Fibroblast of lung (primary cell): ENCODE measurements around the gene ZSWIM5.

ENCODE experiments used
- EZH2 ChIP-seq: IDR thresholded peaks from 2 replicates; pipeline ENCODE4 v1.5.1; 2012; ENCODE audit warnings: low read length, control low read depth, mild to moderate bottlenecking; ENCODE audit errors: missing control alignments
- TF ChIP-seq, protein P1 (sequence below), 2 donors: IDR thresholded peaks in 1 of 2; conservative IDR thresholded peaks in 1 of 2; 1 replicate in 1 of 2; 2 replicates in 1 of 2; pipeline ENCODE4 v1.5.1; 2011 to 2012; ENCODE audit warnings: low read length in 2 of 2, control low read depth in 1 of 2, inconsistent platforms in 1 of 2, low read depth in 1 of 2, mild to moderate bottlenecking in 1 of 2

DNA sequence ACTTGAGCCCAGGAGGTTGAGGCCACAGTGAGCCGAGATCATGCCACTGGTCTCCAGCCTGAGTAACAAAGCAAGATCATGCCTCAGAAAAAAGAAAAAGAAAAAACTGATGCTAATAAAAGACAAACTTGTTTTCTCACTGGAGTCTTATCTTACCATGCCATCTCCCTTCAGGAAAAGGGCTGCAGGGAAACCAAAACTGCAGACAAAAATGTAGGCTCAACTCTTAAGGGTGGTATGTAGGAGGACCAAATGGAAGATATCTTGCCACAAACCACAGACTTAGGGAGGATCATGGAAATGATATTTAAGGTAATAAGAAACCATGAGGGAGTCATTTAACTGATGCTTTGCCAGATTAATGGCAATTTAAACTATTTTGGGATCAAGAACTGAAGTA lies 161.5 kb downstream of the ZSWIM5 start:
- TF ChIP-seq EZH2 = no peak
- TF ChIP-seq, protein P1, sequence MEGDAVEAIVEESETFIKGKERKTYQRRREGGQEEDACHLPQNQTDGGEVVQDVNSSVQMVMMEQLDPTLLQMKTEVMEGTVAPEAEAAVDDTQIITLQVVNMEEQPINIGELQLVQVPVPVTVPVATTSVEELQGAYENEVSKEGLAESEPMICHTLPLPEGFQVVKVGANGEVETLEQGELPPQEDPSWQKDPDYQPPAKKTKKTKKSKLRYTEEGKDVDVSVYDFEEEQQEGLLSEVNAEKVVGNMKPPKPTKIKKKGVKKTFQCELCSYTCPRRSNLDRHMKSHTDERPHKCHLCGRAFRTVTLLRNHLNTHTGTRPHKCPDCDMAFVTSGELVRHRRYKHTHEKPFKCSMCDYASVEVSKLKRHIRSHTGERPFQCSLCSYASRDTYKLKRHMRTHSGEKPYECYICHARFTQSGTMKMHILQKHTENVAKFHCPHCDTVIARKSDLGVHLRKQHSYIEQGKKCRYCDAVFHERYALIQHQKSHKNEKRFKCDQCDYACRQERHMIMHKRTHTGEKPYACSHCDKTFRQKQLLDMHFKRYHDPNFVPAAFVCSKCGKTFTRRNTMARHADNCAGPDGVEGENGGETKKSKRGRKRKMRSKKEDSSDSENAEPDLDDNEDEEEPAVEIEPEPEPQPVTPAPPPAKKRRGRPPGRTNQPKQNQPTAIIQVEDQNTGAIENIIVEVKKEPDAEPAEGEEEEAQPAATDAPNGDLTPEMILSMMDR (conservative IDR thresholded peaks at IDR 0.05 in 1 of 2, IDR thresholded peaks at IDR 0.05 in 1 of 2; ENCODE audit: low read depth in 1 of 2, low read length in 2 of 2) = no peak
